Tibial nerve (tissue), 4 donors: ENCODE results near the gene PRICKLE2.

Source experiments
- CTCF ChIP-seq, 5 experiments: fragments of 200-600 bp in 3 of 5; fragments of 450-650 bp in 2 of 5; sonication (generic) in 3 of 5; IDR thresholded peaks; one replicate each; pipeline ENCODE4 v1.5.1; 2016 to 2019; ENCODE audit warnings: antibody characterized with exemption in 5 of 5, mild to moderate bottlenecking in 3 of 5, moderate library complexity in 2 of 5
- EP300 ChIP-seq, 2 donors: sonication (generic); formaldehyde crosslinking; IDR thresholded peaks; one replicate each; pipeline ENCODE4 v1.6.1; 2017; ENCODE audit warnings: antibody characterized with exemption in 2 of 2, mild to moderate bottlenecking in 1 of 2
- POLR2A ChIP-seq, 2 donors: fragments of 450-650 bp; IDR thresholded peaks; one replicate each; pipeline ENCODE4 v1.6.1; 2017; ENCODE audit warnings: antibody characterized with exemption in 2 of 2, mild to moderate bottlenecking in 2 of 2, moderate library complexity in 2 of 2

GRCh38 chr3:64203216-64203615 is 22.1 kb downstream of the PRICKLE2 start:
- no peak for TF ChIP-seq CTCF (IDR thresholded peaks at IDR 0.05)
- no peak for TF ChIP-seq POLR2A (IDR thresholded peaks at IDR 0.05)
- no peak for TF ChIP-seq EP300 (IDR thresholded peaks at IDR 0.05)
